GM19035 (cell line): ENCODE measurements around the gene ARID1A.

Experiments used
- ATAC-seq: cut with Tn5 transposase; IDR thresholded peaks from one replicate; pipeline ENCODE4 v1.9.1; 2021; ENCODE audit not compliant: unreplicated experiment

Gene ARID1A

GRCh38 chr1:26758358-26758757, 62.5 kb downstream of the ARID1A start:
- ATAC-seq, result no peak

- ATAC-seq, result no peak
Measured at GRCh38 chr1:26759531-26759930, 63.7 kb downstream of the ARID1A start.

DNA sequence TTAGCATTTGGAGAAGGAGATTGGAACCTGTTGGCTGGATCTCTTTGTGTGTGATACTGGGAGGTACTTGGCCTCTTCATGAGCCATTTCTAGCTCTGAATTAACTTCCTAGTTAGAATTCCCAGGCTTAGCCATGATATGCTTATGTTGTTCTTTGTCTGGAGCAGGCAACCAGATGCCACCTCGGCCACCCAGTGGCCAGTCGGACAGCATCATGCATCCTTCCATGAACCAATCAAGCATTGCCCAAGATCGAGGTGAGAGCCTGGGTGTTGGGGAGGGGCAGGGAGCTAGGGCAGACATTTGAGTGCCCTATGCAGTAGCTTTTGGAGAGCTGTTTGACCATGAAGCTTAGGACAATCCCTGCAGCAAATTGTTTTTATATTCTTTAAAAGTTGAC, 65.4 kb downstream of the ARID1A start:
- no peak for ATAC-seq

DNA sequence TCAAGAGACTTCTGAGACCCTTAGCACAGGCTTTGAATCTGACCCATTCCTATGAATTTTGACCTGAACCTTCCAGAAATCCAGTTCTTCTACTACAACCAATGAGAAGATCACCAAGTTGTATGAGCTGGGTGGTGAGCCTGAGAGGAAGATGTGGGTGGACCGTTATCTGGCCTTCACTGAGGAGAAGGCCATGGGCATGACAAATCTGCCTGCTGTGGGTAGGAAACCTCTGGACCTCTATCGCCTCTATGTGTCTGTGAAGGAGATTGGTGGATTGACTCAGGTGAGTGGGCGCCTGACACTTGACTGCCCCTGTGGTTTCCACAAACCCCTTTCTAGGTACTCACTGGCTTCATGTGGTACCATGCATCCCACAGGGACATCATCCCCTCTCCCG, 71.9 kb downstream of the ARID1A start:
- ATAC-seq, result no peak

DNA sequence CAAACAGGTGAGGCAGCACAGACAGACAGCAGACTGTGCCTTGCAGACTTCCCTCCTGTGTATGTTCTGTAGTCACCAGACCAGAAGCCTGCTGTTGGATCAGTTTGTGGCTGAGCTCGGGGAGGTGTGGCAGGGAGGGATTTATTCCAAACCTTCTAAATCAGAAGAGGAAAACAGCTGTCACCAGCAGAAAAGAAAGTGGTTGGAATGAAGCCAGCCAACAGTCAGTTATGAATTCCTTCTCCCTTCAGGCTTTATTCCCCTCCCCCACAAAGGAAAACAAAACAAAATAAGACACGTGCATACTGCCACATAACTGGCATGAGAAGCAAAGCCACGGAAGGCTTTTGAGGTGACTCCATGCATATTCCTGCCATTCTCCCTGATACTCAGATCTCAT, 72.9 kb downstream of the ARID1A start:
- no peak for ATAC-seq

- no peak for ATAC-seq
Measured at GRCh38 chr1:26771285-26771642, 75.4 kb downstream of the ARID1A start.

DNA sequence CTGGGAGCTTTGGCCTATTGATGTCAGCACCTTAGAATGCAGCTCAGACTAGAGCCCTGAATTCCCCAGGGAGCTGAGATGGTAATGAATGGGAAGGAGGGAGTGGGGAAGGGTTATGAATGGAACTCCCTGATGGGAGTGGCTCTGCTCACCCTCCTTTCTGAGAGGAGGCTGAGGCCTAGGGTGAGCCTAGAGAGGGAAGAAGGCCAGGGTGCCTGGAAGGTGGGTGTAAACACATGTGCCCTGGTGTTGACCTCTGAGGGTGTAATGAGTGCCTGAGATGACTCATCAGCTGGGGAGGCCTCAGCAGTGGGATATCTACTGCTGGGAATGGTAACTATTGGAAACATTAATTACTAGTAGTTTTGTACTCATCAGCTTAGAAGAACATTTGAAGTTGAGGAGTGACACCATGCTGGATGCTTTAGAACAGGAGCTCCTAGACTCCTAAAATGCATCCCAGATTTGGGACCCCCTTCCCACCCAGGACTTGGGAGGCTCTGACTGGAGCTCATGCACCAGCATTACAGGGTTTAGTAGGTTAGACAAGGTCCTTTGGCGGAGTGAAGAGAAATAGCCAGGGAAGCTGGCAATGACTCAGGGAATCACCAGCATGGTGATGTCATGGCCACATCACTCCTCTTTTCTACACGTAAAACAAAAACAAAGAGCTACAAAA, 76.0 kb downstream of the ARID1A start:
- no peak for ATAC-seq

- no peak for ATAC-seq
Measured at GRCh38 chr1:26772687-26773086, 76.9 kb downstream of the ARID1A start.

- no peak for ATAC-seq
Measured at GRCh38 chr1:26774462-26774861, 78.6 kb downstream of the ARID1A start.

GRCh38 chr1:26775666-26776065, 79.9 kb downstream of the ARID1A start:
- no peak for ATAC-seq

GRCh38 chr1:26779098-26779668, 83.4 kb downstream of the ARID1A start:
- no peak for ATAC-seq

DNA sequence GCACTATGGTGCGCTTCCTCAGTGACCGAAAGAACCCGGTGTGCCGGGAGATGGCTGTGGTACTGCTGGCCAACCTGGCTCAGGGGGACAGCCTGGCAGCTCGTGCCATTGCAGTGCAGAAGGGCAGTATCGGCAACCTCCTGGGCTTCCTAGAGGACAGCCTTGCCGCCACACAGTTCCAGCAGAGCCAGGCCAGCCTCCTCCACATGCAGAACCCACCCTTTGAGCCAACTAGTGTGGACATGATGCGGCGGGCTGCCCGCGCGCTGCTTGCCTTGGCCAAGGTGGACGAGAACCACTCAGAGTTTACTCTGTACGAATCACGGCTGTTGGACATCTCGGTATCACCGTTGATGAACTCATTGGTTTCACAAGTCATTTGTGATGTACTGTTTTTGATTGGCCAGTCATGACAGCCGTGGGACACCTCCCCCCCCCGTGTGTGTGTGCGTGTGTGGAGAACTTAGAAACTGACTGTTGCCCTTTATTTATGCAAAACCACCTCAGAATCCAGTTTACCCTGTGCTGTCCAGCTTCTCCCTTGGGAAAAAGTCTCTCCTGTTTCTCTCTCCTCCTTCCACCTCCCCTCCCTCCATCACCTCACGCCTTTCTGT, 84.6 kb downstream of the ARID1A start:
- no peak for ATAC-seq

DNA sequence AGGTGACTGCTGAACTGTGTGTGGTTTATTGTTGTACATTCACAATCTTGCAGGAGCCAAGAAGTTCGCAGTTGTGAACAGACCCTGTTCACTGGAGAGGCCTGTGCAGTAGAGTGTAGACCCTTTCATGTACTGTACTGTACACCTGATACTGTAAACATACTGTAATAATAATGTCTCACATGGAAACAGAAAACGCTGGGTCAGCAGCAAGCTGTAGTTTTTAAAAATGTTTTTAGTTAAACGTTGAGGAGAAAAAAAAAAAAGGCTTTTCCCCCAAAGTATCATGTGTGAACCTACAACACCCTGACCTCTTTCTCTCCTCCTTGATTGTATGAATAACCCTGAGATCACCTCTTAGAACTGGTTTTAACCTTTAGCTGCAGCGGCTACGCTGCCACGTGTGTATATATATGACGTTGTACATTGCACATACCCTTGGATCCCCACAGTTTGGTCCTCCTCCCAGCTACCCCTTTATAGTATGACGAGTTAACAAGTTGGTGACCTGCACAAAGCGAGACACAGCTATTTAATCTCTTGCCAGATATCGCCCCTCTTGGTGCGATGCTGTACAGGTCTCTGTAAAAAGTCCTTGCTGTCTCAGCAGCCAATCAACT, 85.5 kb downstream of the ARID1A start:
- no peak for ATAC-seq

GRCh38 chr1:26782521-26783212, 86.9 kb downstream of the ARID1A start:
- ATAC-seq, result no peak

DNA sequence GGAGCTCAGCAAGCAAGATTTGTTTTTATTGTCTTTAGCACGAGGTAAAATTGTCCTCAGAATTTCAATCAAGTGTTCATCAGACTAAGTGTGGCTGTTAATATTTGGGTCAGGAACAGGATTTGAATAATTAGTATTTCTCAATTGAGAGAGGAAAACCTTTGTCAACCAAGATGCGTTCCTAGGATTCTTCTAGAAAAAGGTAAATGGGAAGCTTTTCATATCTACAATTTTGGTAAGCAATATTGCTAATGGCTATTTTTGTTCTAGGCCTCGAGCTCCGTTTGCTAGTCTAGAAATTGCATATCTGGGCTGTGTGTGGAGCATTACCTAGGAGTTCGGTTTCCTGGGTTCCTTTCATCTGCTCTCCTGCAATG, 87.8 kb downstream of the ARID1A start:
- no peak for ATAC-seq

GRCh38 chr1:26784023-26784871, 88.4 kb downstream of the ARID1A start:
- no peak for ATAC-seq

GRCh38 chr1:26784886-26785285, 89.1 kb downstream of the ARID1A start:
- no peak for ATAC-seq

DNA sequence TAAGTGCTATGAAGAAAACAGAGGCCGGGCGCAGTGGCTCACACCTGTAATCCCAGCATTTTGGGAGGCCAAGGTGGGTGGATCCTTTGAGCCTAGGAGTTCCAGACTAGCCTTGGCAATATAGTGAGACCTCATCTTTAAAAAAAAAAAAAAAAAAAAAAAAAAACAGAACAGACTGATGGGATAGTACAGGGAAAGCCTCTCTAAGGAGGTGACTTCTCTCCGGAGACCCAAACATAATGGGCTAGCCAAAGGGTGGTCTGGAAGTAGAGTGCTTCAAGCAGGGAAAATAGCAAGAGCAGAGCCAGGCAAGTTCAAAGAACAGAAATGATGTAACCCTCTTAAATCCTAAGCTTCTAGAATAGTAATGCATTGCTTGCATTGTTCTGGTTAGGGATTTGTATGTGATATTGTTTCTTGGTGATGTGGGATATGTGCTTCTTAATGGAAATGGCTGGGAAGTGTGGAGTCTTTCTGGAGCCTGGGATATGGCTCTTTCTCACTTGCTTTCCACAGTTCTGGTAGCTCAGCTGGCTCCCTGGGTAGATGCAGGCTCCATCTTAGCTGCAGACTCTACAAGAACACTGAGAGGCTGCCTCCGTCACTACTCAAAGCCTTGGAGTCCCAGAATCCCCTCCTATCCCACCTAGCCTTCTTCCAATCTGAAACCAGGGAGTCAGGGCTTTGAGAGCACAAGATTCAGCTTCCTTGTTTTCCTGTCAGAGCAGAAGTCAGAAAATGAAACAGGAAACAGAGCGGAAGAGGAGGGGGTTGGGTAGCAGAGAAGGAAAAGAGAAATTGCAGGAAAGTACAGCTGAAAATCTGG, 90.0 kb downstream of the ARID1A start:
- no peak for ATAC-seq

DNA sequence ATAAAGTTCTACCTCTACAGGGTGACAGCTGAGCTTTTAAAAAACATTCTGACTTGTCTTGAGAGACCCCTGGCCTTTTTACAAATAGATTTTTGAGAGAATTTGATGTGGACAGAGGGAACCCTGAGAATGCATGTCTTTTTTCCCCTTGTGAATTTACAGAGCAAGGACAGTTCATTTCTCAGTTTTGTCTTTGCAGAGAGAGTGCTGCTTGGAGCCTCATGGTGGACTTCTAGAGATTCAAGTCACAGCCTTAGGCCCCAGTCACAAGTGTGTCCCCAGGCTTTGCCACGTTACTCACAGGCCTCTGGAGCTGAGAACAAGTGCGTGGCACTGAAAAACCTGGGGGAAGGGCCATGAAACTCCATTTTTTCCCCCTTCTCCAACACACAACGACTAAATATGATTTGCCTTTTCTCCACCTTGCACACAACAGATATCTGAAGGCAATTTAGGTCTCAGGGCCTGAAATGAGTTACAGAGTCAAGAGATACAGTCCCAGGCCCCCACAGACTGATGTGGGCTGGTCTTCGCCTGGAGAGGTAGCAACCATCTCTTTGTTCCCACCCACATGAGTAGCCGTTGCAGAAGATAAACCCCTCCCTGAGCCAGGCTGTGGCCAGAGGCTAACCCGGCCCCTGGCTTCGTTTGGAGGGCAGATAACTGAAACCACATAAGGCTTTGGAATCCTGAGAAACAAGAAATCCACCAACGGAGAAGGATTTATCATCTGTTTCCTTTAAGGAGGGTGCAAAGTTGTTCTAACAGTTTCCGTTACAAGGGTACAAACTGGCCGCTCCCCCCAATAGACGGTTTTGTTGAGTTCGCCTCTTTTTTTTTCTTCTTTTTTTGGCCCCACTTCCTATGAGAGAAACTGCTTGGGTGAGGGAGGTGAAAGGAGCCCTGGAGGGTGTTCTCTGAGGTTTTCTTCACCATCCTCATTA, 90.9 kb downstream of the ARID1A start:
- no peak for ATAC-seq
